H54 (cell line): ENCODE data around the gene PIEZO1.

Experiments used
- DNase-seq: peaks from one replicate; pipeline ENCODE4 v3.0.0; 2011; ENCODE audit warnings: low spot score, mixed read lengths; ENCODE audit not compliant: insufficient read length
- FAIRE-seq: peaks from 3 replicates; lab custom pipeline; 2011; peaks lifted over from hg19 to GRCh38; lab: Jason Lieb, UNC
- POLR2A ChIP-seq: IDR thresholded peaks from 2 replicates; pipeline ENCODE4 v1.6.1; 2011; ENCODE audit warnings: low read depth, mild to moderate bottlenecking, low read length

PIEZO1 gene

GRCh38 chr16:88744577-88745521 lies 40.2 kb downstream of the PIEZO1 start:
- no peak for FAIRE-seq
- no peak for TF ChIP-seq POLR2A
- no peak for DNase-seq

- TF ChIP-seq POLR2A: no peak
- peak; percentile 90 for DNase-seq
- FAIRE-seq: no peak
These were observed 41.1 kb downstream of the PIEZO1 start for GRCh38 chr16:88743693-88744576.

GRCh38 chr16:88742896-88743605 lies 42.0 kb downstream of the PIEZO1 start:
- FAIRE-seq (no peak), DNase-seq (no peak)
- no peak for TF ChIP-seq POLR2A

DNA sequence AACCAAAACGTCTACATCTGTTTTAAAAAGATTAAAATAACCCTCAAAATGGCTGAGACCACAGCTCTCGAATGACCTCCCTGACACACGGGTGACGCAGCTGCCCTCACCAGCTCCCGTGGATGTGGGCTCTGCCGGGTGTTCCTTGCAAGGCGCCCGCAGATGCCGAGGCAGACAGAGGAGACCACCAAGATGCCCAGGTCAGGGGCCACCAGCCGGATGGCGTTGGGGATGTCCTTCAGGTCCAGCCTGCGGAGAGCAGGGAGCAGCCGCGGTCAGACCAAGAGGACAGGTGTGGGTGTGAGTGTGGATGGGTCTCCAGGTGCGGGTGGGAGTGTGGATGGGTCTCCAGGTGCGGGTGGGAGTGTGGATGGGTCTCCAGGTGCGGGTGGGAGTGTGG lies 43.7 kb downstream of the PIEZO1 start:
- DNase-seq (no peak), FAIRE-seq (no peak)
- no peak for TF ChIP-seq POLR2A

DNA sequence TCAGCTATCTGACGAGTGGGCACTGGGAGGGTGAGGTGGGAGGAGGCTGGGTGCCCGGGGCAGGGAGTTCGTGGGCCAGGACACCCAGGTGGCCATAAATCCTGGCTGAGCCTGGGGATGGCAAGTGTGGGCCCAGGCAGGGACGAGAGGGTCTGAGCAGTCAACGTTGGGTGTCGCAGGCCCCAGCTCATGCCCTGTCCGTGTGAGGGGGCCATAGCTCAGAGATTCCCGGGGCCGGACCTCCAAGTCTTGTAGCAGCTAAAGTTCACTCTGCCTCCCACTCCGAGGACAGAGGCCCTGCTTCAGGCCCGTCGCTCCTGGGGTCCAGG lies 44.3 kb downstream of the PIEZO1 start:
- no peak for TF ChIP-seq POLR2A
- FAIRE-seq (no peak), DNase-seq (no peak)

DNA sequence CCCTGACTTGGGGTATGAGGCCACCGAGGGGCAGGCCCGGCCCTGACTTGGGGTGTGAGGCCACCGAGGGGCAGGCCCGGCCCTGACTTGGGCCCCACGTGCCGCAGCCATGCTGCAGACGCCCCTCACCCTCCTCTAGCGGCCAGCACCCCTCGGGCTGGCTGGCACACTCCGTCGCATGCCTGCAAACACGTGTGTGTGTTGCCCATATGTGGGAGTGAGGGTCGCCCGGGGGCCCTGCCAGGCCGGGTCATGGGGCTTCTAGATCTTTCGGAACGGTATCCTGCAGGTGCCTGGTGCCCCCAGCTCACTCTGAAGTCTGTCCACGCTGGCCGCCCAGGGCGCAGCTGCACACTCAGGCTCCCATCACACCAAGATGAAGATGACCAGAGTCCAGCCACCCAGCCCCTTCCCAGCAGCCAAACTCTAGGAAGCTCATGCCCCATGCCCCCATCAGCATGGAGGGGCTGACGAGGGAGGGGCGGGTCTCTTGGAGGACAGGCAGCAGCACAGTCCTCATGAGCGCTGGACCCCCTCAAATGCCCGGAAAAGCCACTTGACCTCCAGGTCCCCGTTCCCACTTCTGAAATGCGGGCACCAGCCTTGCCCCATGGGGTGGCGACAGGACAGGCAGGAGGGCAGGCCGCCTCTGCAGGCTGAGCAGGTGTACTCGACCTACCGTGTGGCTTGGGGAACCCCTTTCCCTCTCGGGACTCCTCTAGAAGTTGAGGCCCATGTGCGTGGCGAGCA lies 44.9 kb downstream of the PIEZO1 start:
- FAIRE-seq: no peak
- no peak for DNase-seq
- no peak for TF ChIP-seq POLR2A

- FAIRE-seq (no peak), DNase-seq (no peak)
- TF ChIP-seq POLR2A: no peak
These were observed 45.7 kb downstream of the PIEZO1 start for GRCh38 chr16:88739139-88739976.

DNA sequence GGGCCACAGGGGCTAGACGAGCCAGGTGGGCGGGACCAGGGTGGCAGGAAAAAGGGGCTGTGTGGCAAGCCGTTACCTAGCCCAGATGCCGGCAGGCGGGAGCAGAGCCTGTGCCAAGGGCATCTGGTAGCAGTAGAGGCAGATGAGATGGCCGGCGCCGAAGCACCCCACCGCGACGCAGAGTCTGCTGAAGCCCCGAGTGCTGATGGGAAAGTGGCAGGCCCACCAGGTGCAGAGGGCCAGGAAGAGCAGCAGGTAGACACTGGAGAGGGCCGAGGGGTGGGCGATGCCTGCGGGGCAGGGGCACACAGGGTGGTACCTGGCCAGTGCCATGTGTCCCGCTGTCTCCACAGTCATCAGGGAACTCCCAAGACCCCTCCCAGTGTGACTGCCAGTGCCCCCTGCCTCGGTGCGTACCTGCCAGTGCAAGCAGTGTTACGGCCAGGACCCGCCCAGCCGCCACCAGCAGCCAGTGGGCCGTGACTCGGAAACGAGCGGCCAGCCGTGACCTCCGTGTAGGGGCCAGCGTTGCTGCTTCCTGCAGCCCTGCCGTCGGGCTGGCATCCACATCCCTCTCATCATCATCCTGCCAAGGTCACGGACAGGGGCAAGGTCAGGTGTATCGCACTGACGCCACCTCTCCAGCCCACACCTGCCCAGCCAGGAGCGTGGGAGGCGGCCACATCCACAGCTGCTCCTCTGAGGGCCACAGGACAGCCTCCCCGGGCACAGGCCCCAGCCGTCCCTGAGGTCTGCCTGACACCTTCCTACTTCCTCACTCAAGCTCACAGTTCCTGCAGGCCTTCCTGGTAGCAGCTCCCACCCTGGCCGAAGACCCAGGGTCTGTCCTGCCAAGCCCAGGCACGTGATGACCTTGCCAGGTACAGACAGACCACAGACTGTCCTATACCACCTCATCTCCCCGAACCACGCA lies 46.6 kb downstream of the PIEZO1 start:
- no peak for TF ChIP-seq POLR2A
- FAIRE-seq (no peak), DNase-seq (no peak)

DNA sequence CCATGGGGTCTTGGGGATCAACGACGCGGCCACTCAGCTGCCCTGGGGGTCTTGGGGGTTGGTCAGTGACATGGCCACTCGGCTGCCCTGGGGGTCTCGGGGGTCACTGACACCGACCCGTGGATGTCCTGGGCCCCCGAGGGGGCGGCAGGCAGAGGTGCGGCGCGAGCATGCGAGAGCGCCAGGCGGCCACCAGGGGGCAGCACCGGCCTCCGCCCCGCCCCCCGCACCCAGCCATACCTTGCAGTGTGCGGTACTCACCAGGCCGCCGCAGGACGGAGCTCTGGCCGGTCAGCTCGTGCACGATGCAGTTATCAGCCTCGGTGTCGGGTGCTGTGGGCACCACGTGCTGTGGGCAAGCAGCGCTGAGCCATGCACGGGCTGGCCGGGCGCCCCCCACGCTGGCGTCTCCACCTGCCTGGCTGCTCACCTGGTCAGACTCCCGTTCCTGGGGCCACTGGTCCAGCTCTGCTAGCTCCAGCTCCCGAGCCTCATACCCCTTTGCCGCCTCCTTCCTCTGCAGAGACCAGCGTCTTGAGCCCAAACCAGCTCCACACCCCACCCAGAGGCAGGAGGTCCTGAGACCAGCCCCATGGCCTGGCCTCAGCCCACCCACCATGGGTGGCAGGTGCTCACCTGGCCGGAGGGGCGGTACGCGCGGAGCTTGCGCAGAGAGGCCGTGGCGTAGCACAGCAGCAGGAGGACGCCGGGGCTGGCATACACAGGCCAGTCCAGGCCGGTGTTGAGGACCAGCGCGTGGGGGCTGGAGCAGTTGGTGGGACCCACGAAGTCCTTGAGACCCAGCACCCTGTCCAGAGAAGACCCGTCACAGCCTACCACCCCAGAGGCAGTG lies 47.5 kb downstream of the PIEZO1 start:
- no peak for TF ChIP-seq POLR2A
- no peak for FAIRE-seq
- peak; percentile 59 for DNase-seq

GRCh38 chr16:88736496-88736895 lies 48.5 kb downstream of the PIEZO1 start:
- no peak for TF ChIP-seq POLR2A
- FAIRE-seq: no peak
- no peak for DNase-seq
